Measurements from ENCODE around the gene RBP3.

Gene RBP3

DNA sequence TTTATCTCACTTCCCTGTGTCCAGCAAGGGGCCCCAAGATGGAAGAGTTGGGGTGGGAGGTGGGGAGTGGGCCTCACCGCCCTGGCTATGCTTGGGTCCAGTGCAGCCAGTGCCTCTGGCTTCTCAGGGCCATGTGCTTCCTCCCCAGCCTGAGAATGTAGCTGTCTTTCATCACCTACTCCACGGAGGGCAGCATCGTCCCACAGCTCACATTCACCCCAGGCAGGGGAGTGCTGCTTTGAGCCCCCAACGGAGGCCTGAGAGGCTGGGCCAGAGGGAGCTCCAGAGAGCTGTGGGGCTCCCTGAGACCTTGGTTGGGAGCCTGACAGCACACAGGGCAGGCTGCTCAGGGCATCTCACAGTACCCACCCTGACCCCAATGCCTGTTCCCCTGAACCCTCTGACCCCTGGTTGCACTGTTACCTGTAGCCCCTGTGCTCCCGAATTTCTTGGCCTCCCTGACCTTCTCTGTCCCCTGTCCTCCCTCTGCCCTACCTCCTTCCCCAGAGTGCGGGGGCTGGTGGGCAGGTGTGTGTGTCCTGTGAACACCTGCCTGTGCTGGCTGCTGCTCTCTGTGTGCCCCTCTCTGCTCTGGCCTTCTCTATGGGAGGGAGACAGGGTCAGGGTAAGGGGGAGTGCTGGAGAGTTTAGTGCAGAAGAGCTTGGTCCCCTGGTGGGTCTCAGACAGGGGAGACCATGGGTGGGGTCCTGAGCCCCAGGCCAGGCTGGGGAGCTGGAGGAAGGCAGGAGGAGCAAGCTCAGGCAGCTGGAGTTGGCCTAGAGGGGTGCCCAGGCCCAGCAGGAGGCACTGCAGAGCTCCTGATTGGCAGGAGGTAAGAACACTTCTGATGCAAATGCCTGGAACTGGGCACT is 55.5 kb downstream of the RBP3 start:
- no peak for DNase-seq

- no peak for DNase-seq
These were observed 56.3 kb downstream of the RBP3 start for GRCh38 chr10:47404446-47404845.

DNA sequence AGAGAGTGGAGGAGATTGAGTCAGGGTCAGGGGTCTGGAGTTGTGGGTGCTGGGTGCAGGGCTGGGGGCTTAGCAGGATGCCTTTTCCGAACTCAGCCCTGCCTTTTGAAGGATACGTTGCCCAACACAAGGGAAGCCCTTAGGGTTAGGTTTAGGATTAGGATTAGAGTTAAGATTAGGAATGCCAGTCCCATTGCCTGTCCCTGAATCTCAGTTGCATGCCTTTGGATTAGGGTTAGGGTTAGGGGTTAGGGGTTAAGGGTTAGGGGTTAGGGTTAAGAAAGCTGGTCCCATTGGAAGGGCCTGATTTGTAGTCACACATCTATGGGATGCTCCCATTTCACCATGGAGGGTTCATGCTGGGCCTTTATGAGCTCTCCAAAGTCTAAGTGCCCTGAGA is 56.8 kb downstream of the RBP3 start:
- DNase-seq: no peak

- no peak for DNase-seq
These were observed 57.8 kb downstream of the RBP3 start for GRCh38 chr10:47405857-47406547.

GRCh38 chr10:47406548-47406869 is 58.3 kb downstream of the RBP3 start:
- no peak for DNase-seq

- no peak for DNase-seq
These were observed 58.9 kb downstream of the RBP3 start for GRCh38 chr10:47406870-47407691.
